Spleen (tissue), 11 donors: Measurements from ENCODE around the gene WFDC10A. TPM values are rescaled to one million over a fixed set of nuclear protein-coding genes. Genes with fewer than 3 reads are reported as not detected.

Experiments
- DNase-seq: peaks from one replicate; pipeline ENCODE4 v3.0.0-alpha.2; 2020
- H3K27ac ChIP-seq, 8 donors: fragments of 200-600 bp; sonication (generic) in 7 of 8; 1 replicate in 4 of 8; 2 replicates in 4 of 8; pipeline versions ENCODE4 v1.5.0 to v1.8.0; 2016 to 2021; ENCODE audit warnings: inconsistent platforms in 4 of 8, mild to moderate bottlenecking in 4 of 8, moderate library complexity in 1 of 8
- H3K27me3 ChIP-seq, 7 donors: fragments of 200-600 bp; sonication (generic) in 6 of 7; replicated peaks in 1 of 7; 1 replicate in 4 of 7; 2 replicates in 3 of 7; pipeline versions ENCODE4 v1.5.0 to v1.8.0; 2016 to 2021; ENCODE audit warnings: inconsistent platforms in 3 of 7, mild to moderate bottlenecking in 1 of 7
- H3K36me3 ChIP-seq, 6 donors: fragments of 200-600 bp; sonication (generic) in 5 of 6; 1 replicate in 4 of 6; 2 replicates in 2 of 6; pipeline versions ENCODE4 v1.5.0 to v1.8.0; 2016 to 2021; ENCODE audit warnings: inconsistent platforms in 2 of 6
- H3K4me1 ChIP-seq, 6 donors: fragments of 200-600 bp; sonication (generic) in 5 of 6; 1 replicate in 3 of 6; 2 replicates in 3 of 6; pipeline versions ENCODE4 v1.5.0 to v1.8.0; 2016 to 2021; ENCODE audit warnings: inconsistent platforms in 3 of 6
- H3K4me3 ChIP-seq, 8 donors: fragments of 200-600 bp; sonication (generic) in 7 of 8; 1 replicate in 4 of 8; 2 replicates in 4 of 8; pipeline versions ENCODE4 v1.5.0 to v1.8.0; 2016 to 2021; ENCODE audit warnings: inconsistent platforms in 4 of 8, mild to moderate bottlenecking in 4 of 8, moderate library complexity in 2 of 8
- H3K9me3 ChIP-seq, 8 donors: fragments of 200-600 bp; sonication (generic) in 7 of 8; 1 replicate in 4 of 8; 2 replicates in 4 of 8; pipeline versions ENCODE4 v1.5.0 to v1.8.0; 2016 to 2021; ENCODE audit warnings: inconsistent platforms in 4 of 8
- POLR2A ChIP-seq, 3 donors: fragments of 450-650 bp; IDR thresholded peaks; one replicate each; pipeline ENCODE4 v1.5.1; 2017; ENCODE audit warnings: antibody characterized with exemption in 3 of 3, mild to moderate bottlenecking in 1 of 3
- POLR2AphosphoS5 ChIP-seq, 3 donors: sonication (generic); formaldehyde crosslinking; IDR thresholded peaks; one replicate each; pipeline ENCODE4 v1.5.1; 2017; ENCODE audit warnings: antibody characterized with exemption in 3 of 3
- WGBS, 5 donors: extraction: QIAGEN DNeasy Blood & Tissue Kit in 3 of 5; methylation state at CpG; one replicate each; pipeline versions ENCODE4 v1.1.5 to v1.1.7; 2013 to 2018; 5-methylcytosine and 5-hydroxymethylcytosine counted together
- intact Hi-C: fragments of 100-400 bp; cut with DNase I; formaldehyde crosslinking; loops from one replicate; pipeline ENCODE4 v1.15.0; 2023; ENCODE audit warnings: low total_unique reads
- polyA plus RNA-seq, 3 donors: library from polyadenylated mRNA; stranded (reverse); fragments of 200-250 nt; gene quantifications; one replicate each; pipeline ENCODE4 v1.2.1, GENCODE V29; 2013
- total RNA-seq, 7 donors: library from RNA; depleted of rRNA in 3 of 7; stranded (reverse); fragments of >200 nt in 3 of 7; fragmentation: NEBNext Ultra II Directional in 4 of 7; extraction: Animal tissue kit (Norgen Biotek cat#: 25700) in 4 of 7; gene quantifications; one replicate each; pipeline versions ENCODE4 v1.1.0 to v1.2.1, GENCODE V29; 2016 to 2021
- TF ChIP-seq, protein P1 (sequence below), 11 experiments: fragments of 200-600 bp in 7 of 11; fragments of 450-650 bp in 4 of 11; sonication (generic) in 4 of 11; IDR thresholded peaks in 8 of 11; conservative IDR thresholded peaks in 3 of 11; 1 replicate in 7 of 11; 2 replicates in 4 of 11; pipeline versions ENCODE4 v1.4.0 to v1.8.0; 2016 to 2021; ENCODE audit warnings: antibody characterized with exemption in 11 of 11, inconsistent platforms in 4 of 11, mild to moderate bottlenecking in 1 of 11
- donor health status: healthy with polysubstance abuse.
- donor health status: DM: no; HTN: no; CAD: no; lungs with moderate emphysema.
- donor health status: DM: no; HTN: no; CAD: no.
- donor health status: Bipolar disorder and iron deficiency.
- donor health status: healthy.
- donor health status: DM: no; HTN: no; CAD: no.
- donor health status: DM: yes; HTN: yes; CAD: no.

The WFDC10A gene
- total and polyA plus RNA-seq, 10 donors: not detected

DNA sequence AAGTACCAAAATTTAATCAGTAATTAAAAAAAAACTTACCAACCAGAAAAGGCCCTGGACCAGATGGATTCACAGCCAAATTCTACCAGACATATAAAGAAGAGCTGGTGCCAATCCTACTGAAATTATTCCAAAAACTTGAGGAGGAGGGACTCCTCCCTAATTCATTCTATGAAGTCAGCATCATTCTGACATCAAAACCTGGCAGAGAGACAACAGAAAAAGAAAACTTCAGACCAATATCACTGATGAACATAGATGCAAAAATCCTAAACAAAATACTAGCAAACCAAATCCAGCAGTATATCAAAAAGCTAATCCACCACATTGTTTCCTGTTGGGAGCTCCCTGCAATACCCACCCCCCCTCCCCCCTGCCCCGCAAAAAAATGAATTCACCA, 40.6 kb downstream of the WFDC10A start, which contains the start of gene WFDC11:
WFDC11 (minus strand) TSS at position 101 of the 400 bp plus-strand sequence. CDS start 19,639 bp downstream, outside the sequence.
- 67 to 85% (median 80%) methylated on average over 1 of the region's 1 CpG for WGBS, 5 donors
- TF ChIP-seq POLR2AphosphoS5 (IDR thresholded peaks at IDR 0.05) (no peak), POLR2A (IDR thresholded peaks at IDR 0.05) (no peak)
- TF ChIP-seq, protein P1, sequence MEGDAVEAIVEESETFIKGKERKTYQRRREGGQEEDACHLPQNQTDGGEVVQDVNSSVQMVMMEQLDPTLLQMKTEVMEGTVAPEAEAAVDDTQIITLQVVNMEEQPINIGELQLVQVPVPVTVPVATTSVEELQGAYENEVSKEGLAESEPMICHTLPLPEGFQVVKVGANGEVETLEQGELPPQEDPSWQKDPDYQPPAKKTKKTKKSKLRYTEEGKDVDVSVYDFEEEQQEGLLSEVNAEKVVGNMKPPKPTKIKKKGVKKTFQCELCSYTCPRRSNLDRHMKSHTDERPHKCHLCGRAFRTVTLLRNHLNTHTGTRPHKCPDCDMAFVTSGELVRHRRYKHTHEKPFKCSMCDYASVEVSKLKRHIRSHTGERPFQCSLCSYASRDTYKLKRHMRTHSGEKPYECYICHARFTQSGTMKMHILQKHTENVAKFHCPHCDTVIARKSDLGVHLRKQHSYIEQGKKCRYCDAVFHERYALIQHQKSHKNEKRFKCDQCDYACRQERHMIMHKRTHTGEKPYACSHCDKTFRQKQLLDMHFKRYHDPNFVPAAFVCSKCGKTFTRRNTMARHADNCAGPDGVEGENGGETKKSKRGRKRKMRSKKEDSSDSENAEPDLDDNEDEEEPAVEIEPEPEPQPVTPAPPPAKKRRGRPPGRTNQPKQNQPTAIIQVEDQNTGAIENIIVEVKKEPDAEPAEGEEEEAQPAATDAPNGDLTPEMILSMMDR (IDR thresholded peaks at IDR 0.05 in 8 of 11, conservative IDR thresholded peaks at IDR 0.05 in 3 of 11): no peak
- no peak within 1 kb of the TSS for H3K4me3 ChIP-seq
- no peak within 1 kb of the TSS for H3K27ac ChIP-seq
- H3K9me3 ChIP-seq: peaks cover 0 to 5% (median 0%) of the 10 kb centered on the region in 8 donors
- no peaks in the 10 kb centered on the region for H3K36me3 ChIP-seq
- intact Hi-C loops: no loop called here
- H3K27me3 ChIP-seq: peaks cover 0 to 27% (median 0%) of the 10 kb centered on the region in 7 donors
- no peak for DNase-seq
- H3K4me1 ChIP-seq: no peaks in the 10 kb centered on the region

DNA sequence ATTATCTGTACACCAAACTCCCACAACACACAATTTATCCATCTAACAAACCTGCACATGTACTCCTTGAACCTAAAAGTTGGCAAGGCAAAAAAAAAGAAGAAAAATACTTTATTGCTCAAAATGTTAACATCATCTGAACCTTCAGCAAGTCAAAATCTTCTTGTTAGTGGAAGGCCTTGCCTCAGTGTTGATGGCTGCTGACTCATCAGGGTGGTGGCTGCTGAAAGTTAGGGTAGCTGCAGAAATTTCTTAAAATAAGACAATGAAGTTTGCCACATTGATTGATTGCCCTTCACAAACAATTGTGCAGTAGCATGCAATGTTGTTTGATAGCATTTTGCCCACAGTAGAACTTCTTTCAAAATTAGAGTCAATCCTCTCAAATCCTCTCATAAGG, 43.2 kb downstream of the WFDC10A start:
- H3K27me3 ChIP-seq: peaks cover 0 to 10% (median 0%) of the 10 kb centered on the region in 7 donors
- peaks cover 0 to 21% (median 10%) of the 10 kb centered on the region in 8 donors for H3K9me3 ChIP-seq
- TF ChIP-seq POLR2AphosphoS5 (IDR thresholded peaks at IDR 0.05) (no peak), POLR2A (IDR thresholded peaks at IDR 0.05) (no peak)
- TF ChIP-seq, protein P1 (IDR thresholded peaks at IDR 0.05 in 8 of 11, conservative IDR thresholded peaks at IDR 0.05 in 3 of 11): no peak
- H3K36me3 ChIP-seq: no peaks in the 10 kb centered on the region
- H3K4me1 ChIP-seq: no peaks in the 10 kb centered on the region
- no peak overlapping the region for H3K4me3 ChIP-seq
- H3K27ac ChIP-seq: no peak overlapping the region
- no peak for DNase-seq
- intact Hi-C loops: no loop called here

DNA sequence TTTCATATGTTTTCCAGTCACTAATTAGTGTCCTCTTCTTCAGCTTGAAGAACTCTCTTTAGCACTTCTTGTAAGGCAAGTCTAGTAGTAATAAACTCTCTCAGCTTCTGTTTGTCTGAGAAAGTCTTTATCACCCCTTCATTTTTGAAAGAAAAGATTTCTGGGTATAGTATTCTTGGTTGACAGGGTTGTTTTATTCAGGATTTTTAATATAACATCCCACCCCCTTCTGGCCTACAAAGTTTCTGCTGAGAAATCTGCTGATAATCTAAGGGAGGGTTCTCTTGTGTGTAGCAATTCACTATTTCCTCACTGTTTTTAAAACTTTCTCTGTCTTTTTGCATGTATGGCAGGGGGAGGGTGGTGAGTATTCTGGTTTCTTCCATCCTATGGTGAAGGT, 50.1 kb downstream of the WFDC10A start:
- intact Hi-C loops: no loop called here
- peaks cover 0 to 9% (median 0%) of the 10 kb centered on the region in 7 donors for H3K27me3 ChIP-seq
- no peak for DNase-seq
- H3K9me3 ChIP-seq: peaks cover 3 to 61% (median 46%) of the 10 kb centered on the region in 8 donors
- H3K4me3 ChIP-seq: no peak overlapping the region
- H3K4me1 ChIP-seq: no peaks in the 10 kb centered on the region
- no peak for TF ChIP-seq POLR2AphosphoS5 (IDR thresholded peaks at IDR 0.05)
- TF ChIP-seq POLR2A (IDR thresholded peaks at IDR 0.05): no peak
- TF ChIP-seq, protein P1 (IDR thresholded peaks at IDR 0.05 in 8 of 11, conservative IDR thresholded peaks at IDR 0.05 in 3 of 11): no peak
- no peak overlapping the region for H3K27ac ChIP-seq
- no peaks in the 10 kb centered on the region for H3K36me3 ChIP-seq

Other genes starting within 250 kb of the WFDC10A start
- 10 to 100 TPM; 15.8 to 38.5 (median 28.1) TPM for gene DBNDD2, start 221.4 kb upstream of the WFDC10A start, total RNA-seq
- gene DBNDD2, start 221.4 kb upstream of the WFDC10A start, polyA plus RNA-seq: 10 to 100 TPM; 19.0 to 36.2 (median 31.8) TPM
- 10 to 100 TPM; 60.2 to 82.8 (median 69.6) TPM for gene PIGT, start 213.6 kb upstream of the WFDC10A start, total RNA-seq
- gene PIGT, start 213.6 kb upstream of the WFDC10A start, polyA plus RNA-seq: 10 to 100 TPM; 42.5 to 51.0 (median 49.8) TPM
- gene WFDC2, start 160.0 kb upstream of the WFDC10A start, total RNA-seq: under 1 TPM in 2 of 7 donors, not detected in 5; 0.74 to 0.79 TPM
- gene WFDC2, start 160.0 kb upstream of the WFDC10A start, polyA plus RNA-seq: 1 to 10 TPM in 1 of 3 donors, under 1 TPM in 2; 0.35 to 1.5 (median 0.58) TPM
- gene SPINT3, start 114.1 kb upstream of the WFDC10A start, total RNA-seq: not detected
- not detected for gene SPINT3, start 114.1 kb upstream of the WFDC10A start, polyA plus RNA-seq
- not detected for gene WFDC6, start 90.3 kb upstream of the WFDC10A start, total RNA-seq
- not detected for gene WFDC6, start 90.3 kb upstream of the WFDC10A start, polyA plus RNA-seq
- not detected for gene EPPIN, start 82.3 kb upstream of the WFDC10A start, total RNA-seq
- gene EPPIN, start 82.3 kb upstream of the WFDC10A start, polyA plus RNA-seq: under 1 TPM in 1 of 3 donors, not detected in 2; 0.10 TPM
- not detected for gene WFDC8, start 50.5 kb upstream of the WFDC10A start, total RNA-seq
- gene WFDC8, start 50.5 kb upstream of the WFDC10A start, polyA plus RNA-seq: not detected
- gene WFDC9, start 1.5 kb downstream of the WFDC10A start, total RNA-seq: not detected
- gene WFDC9, start 1.5 kb downstream of the WFDC10A start, polyA plus RNA-seq: not detected
- gene WFDC11, start 40.5 kb downstream of the WFDC10A start, total RNA-seq: not detected
- not detected for gene WFDC11, start 40.5 kb downstream of the WFDC10A start, polyA plus RNA-seq
- gene WFDC13, start 72.3 kb downstream of the WFDC10A start, total RNA-seq: not detected
- gene WFDC13, start 72.3 kb downstream of the WFDC10A start, polyA plus RNA-seq: not detected
- not detected for gene WFDC10B, start 75.3 kb downstream of the WFDC10A start, total RNA-seq
- not detected for gene WFDC10B, start 75.3 kb downstream of the WFDC10A start, polyA plus RNA-seq
- not detected for gene SPINT4, start 92.6 kb downstream of the WFDC10A start, total RNA-seq
- gene SPINT4, start 92.6 kb downstream of the WFDC10A start, polyA plus RNA-seq: not detected
- gene WFDC3, start 162.1 kb downstream of the WFDC10A start, total RNA-seq: not detected
- 1 to 10 TPM in 1 of 3 donors, under 1 TPM in 2; 0.70 to 1.2 (median 0.89) TPM for gene WFDC3, start 162.1 kb downstream of the WFDC10A start, polyA plus RNA-seq
- 10 to 100 TPM; 21.0 to 39.3 (median 29.6) TPM for gene DNTTIP1, start 162.2 kb downstream of the WFDC10A start, total RNA-seq
- gene DNTTIP1, start 162.2 kb downstream of the WFDC10A start, polyA plus RNA-seq: 10 to 100 TPM; 31.8 to 34.7 (median 32.5) TPM
- 10 to 100 TPM in 4 of 7 donors, 1 to 10 TPM in 3; 3.0 to 22.2 (median 12.3) TPM for gene UBE2C, start 182.9 kb downstream of the WFDC10A start, total RNA-seq
- 10 to 100 TPM; 11.4 to 56.4 (median 19.7) TPM for gene UBE2C, start 182.9 kb downstream of the WFDC10A start, polyA plus RNA-seq
- gene TNNC2, start 197.6 kb downstream of the WFDC10A start, total RNA-seq: under 1 TPM in 2 of 7 donors, not detected in 5; 0.54 to 0.89 TPM
- gene TNNC2, start 197.6 kb downstream of the WFDC10A start, polyA plus RNA-seq: 1 to 10 TPM; 1.4 to 3.4 (median 1.9) TPM
- 10 to 100 TPM in 6 of 7 donors, 1 to 10 TPM in 1; 8.8 to 32.4 (median 20.0) TPM for gene SNX21, start 204.1 kb downstream of the WFDC10A start, total RNA-seq
- gene SNX21, start 204.1 kb downstream of the WFDC10A start, polyA plus RNA-seq: 10 to 100 TPM in 2 of 3 donors, 1 to 10 TPM in 1; 6.3 to 15.8 (median 15.7) TPM
- 10 to 100 TPM; 19.4 to 37.4 (median 24.7) TPM for gene ACOT8, start 227.7 kb downstream of the WFDC10A start, total RNA-seq
- gene ACOT8, start 227.7 kb downstream of the WFDC10A start, polyA plus RNA-seq: 10 to 100 TPM; 28.1 to 36.7 (median 34.2) TPM
- 1 to 10 TPM; 4.4 to 7.1 (median 5.4) TPM for gene ZSWIM3, start 227.9 kb downstream of the WFDC10A start, total RNA-seq
- gene ZSWIM3, start 227.9 kb downstream of the WFDC10A start, polyA plus RNA-seq: 1 to 10 TPM; 3.1 to 4.2 (median 3.5) TPM